Spleen (tissue), 11 donors: ENCODE data around the gene IQSEC1. TPM values are rescaled to one million over a fixed set of nuclear protein-coding genes. Genes with fewer than 3 reads are reported as not detected.

Experiments
- DNase-seq: peaks from one replicate; pipeline ENCODE4 v3.0.0-alpha.2; 2020
- H3K27ac ChIP-seq, 8 donors: fragments of 200-600 bp; sonication (generic) in 7 of 8; 1 replicate in 4 of 8; 2 replicates in 4 of 8; pipeline versions ENCODE4 v1.5.0 to v1.8.0; 2016 to 2021; ENCODE audit warnings: inconsistent platforms in 4 of 8, mild to moderate bottlenecking in 4 of 8, moderate library complexity in 1 of 8
- H3K27me3 ChIP-seq, 7 donors: fragments of 200-600 bp; sonication (generic) in 6 of 7; replicated peaks in 1 of 7; 1 replicate in 4 of 7; 2 replicates in 3 of 7; pipeline versions ENCODE4 v1.5.0 to v1.8.0; 2016 to 2021; ENCODE audit warnings: inconsistent platforms in 3 of 7, mild to moderate bottlenecking in 1 of 7
- H3K36me3 ChIP-seq, 6 donors: fragments of 200-600 bp; sonication (generic) in 5 of 6; 1 replicate in 4 of 6; 2 replicates in 2 of 6; pipeline versions ENCODE4 v1.5.0 to v1.8.0; 2016 to 2021; ENCODE audit warnings: inconsistent platforms in 2 of 6
- H3K4me1 ChIP-seq, 6 donors: fragments of 200-600 bp; sonication (generic) in 5 of 6; 1 replicate in 3 of 6; 2 replicates in 3 of 6; pipeline versions ENCODE4 v1.5.0 to v1.8.0; 2016 to 2021; ENCODE audit warnings: inconsistent platforms in 3 of 6
- H3K4me3 ChIP-seq, 8 donors: fragments of 200-600 bp; sonication (generic) in 7 of 8; 1 replicate in 4 of 8; 2 replicates in 4 of 8; pipeline versions ENCODE4 v1.5.0 to v1.8.0; 2016 to 2021; ENCODE audit warnings: inconsistent platforms in 4 of 8, mild to moderate bottlenecking in 4 of 8, moderate library complexity in 2 of 8
- H3K9me3 ChIP-seq, 8 donors: fragments of 200-600 bp; sonication (generic) in 7 of 8; 1 replicate in 4 of 8; 2 replicates in 4 of 8; pipeline versions ENCODE4 v1.5.0 to v1.8.0; 2016 to 2021; ENCODE audit warnings: inconsistent platforms in 4 of 8
- POLR2A ChIP-seq, 3 donors: fragments of 450-650 bp; IDR thresholded peaks; one replicate each; pipeline ENCODE4 v1.5.1; 2017; ENCODE audit warnings: antibody characterized with exemption in 3 of 3, mild to moderate bottlenecking in 1 of 3
- POLR2AphosphoS5 ChIP-seq, 3 donors: sonication (generic); formaldehyde crosslinking; IDR thresholded peaks; one replicate each; pipeline ENCODE4 v1.5.1; 2017; ENCODE audit warnings: antibody characterized with exemption in 3 of 3
- WGBS, 5 donors: extraction: QIAGEN DNeasy Blood & Tissue Kit in 3 of 5; methylation state at CpG; one replicate each; pipeline versions ENCODE4 v1.1.5 to v1.1.7; 2013 to 2018; 5-methylcytosine and 5-hydroxymethylcytosine counted together
- intact Hi-C: fragments of 100-400 bp; cut with DNase I; formaldehyde crosslinking; loops from one replicate; pipeline ENCODE4 v1.15.0; 2023; ENCODE audit warnings: low total_unique reads
- polyA plus RNA-seq, 3 donors: library from polyadenylated mRNA; stranded (reverse); fragments of 200-250 nt; gene quantifications; one replicate each; pipeline ENCODE4 v1.2.1, GENCODE V29; 2013
- total RNA-seq, 7 donors: library from RNA; depleted of rRNA in 3 of 7; stranded (reverse); fragments of >200 nt in 3 of 7; fragmentation: NEBNext Ultra II Directional in 4 of 7; extraction: Animal tissue kit (Norgen Biotek cat#: 25700) in 4 of 7; gene quantifications; one replicate each; pipeline versions ENCODE4 v1.1.0 to v1.2.1, GENCODE V29; 2016 to 2021
- TF ChIP-seq, protein P1 (sequence below), 11 experiments: fragments of 200-600 bp in 7 of 11; fragments of 450-650 bp in 4 of 11; sonication (generic) in 4 of 11; IDR thresholded peaks in 8 of 11; conservative IDR thresholded peaks in 3 of 11; 1 replicate in 7 of 11; 2 replicates in 4 of 11; pipeline versions ENCODE4 v1.4.0 to v1.8.0; 2016 to 2021; ENCODE audit warnings: antibody characterized with exemption in 11 of 11, inconsistent platforms in 4 of 11, mild to moderate bottlenecking in 1 of 11
- donor health status: healthy with polysubstance abuse.
- donor health status: DM: no; HTN: no; CAD: no; lungs with moderate emphysema.
- donor health status: DM: no; HTN: no; CAD: no.
- donor health status: Bipolar disorder and iron deficiency.
- donor health status: healthy.
- donor health status: DM: no; HTN: no; CAD: no.
- donor health status: DM: yes; HTN: yes; CAD: no.

IQSEC1 gene
- total and polyA plus RNA-seq, 10 donors = 23.0 to 170 (median 116) TPM

DNA sequence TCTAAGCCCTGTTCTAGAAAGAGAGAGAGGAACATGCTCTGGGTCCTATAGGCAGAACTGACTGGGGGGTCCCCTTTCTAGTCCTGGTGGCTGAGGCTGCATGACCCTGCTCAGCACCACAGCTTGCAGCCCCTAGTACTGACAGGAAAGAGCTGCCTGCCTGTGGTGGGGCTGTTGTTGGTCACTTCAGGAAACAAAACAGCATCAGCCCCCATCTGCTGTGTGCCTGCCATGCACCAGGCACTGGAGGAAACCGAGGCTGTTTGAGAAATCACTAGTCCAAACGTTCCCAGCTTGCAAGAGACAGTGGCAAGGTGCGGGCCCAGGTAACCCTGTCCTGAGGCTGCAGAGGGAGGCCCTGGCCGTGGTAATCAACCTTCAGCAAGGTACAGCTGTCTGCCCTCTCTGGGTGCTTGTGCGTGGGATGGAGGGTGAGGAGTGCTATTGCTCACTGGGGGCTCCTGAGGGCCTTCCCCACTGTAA is 90.6 kb downstream of the IQSEC1 start:
- Histone ChIP-seq H3K9me3 (no peaks in the 10 kb centered on the region), H3K27ac (peak overlapping the region in 4 of 8 donors; percentile 9 to 63 (median 25)), H3K27me3 (no peaks in the 10 kb centered on the region), H3K4me1 (peaks cover 20 to 96% (median 58%) of the 10 kb centered on the region in 6 donors), H3K36me3 (peaks cover 0 to 67% (median 16%) of the 10 kb centered on the region in 6 donors), H3K4me3 (no peak overlapping the region)
- DNase-seq = peak; percentile 71
- TF ChIP-seq, protein P1, sequence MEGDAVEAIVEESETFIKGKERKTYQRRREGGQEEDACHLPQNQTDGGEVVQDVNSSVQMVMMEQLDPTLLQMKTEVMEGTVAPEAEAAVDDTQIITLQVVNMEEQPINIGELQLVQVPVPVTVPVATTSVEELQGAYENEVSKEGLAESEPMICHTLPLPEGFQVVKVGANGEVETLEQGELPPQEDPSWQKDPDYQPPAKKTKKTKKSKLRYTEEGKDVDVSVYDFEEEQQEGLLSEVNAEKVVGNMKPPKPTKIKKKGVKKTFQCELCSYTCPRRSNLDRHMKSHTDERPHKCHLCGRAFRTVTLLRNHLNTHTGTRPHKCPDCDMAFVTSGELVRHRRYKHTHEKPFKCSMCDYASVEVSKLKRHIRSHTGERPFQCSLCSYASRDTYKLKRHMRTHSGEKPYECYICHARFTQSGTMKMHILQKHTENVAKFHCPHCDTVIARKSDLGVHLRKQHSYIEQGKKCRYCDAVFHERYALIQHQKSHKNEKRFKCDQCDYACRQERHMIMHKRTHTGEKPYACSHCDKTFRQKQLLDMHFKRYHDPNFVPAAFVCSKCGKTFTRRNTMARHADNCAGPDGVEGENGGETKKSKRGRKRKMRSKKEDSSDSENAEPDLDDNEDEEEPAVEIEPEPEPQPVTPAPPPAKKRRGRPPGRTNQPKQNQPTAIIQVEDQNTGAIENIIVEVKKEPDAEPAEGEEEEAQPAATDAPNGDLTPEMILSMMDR (IDR thresholded peaks at IDR 0.05 in 8 of 11, conservative IDR thresholded peaks at IDR 0.05 in 3 of 11) = no peak
- TF ChIP-seq POLR2AphosphoS5 (IDR thresholded peaks at IDR 0.05) = peak in 1 of 3 donors; percentile 20
- 36 to 46% (median 41%) methylated on average over 4 to 5 of the region's 5 CpGs for WGBS, 5 donors
- intact Hi-C loops = loop anchor here (10.0 kb wide), 1 partner anchor 78 kb away; no protein-coding TSS in a partner anchor

DNA sequence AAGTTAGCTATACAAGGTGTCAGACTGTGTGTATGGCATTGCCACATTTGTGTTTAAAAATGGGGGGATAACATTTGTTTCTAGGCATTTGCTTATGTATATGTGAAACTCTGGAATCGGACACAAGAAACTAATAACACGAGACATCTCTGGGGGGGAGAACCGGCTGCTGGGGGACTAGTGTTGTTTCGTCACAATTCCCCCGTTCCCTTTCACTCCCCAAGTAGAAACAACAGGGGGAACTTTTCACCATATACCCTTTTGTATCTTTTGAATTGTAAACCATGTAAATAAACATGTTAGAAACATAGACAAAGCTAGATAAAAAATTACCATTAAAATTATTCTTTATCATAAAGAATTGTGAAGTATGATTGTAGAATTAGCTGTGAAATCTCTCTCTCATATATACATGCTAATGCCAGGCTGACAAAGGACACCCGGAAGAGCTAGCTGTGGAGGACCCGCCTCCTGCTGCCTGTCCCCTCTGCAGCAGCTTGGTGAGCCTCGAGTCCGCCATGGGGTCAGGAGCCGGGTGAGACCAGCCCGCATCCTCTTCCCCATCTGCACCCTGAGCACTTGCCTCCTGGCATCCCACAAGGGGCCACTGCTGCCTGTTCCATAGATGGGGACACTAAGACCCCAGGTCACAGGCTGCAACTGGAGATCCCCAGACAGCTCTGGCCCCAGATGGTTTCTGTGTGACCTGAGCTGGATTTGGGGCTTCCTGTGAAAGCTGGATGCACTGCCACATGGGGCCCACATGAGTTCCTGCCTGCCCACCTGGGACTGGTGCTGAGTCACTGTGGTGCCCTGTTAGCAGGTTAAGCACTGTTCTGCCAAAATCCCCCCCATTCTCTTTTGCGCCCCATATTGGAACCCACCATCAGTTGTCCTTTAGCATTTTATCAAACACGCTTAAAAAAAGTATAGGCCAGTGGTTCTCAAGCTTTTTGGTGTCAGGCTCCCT is 91.6 kb downstream of the IQSEC1 start:
- peak overlapping the region in 1 of 8 donors; percentile 63 for H3K27ac ChIP-seq
- H3K27me3 ChIP-seq = no peaks in the 10 kb centered on the region
- peaks cover 20 to 94% (median 53%) of the 10 kb centered on the region in 6 donors for H3K4me1 ChIP-seq
- DNase-seq = peak; percentile 72
- H3K4me3 ChIP-seq = no peak overlapping the region
- WGBS, 5 donors = 64 to 74% (median 71%) methylated on average over 13 of the region's 13 CpGs
- TF ChIP-seq, protein P1 (IDR thresholded peaks at IDR 0.05 in 8 of 11, conservative IDR thresholded peaks at IDR 0.05 in 3 of 11) = no peak
- TF ChIP-seq POLR2A (IDR thresholded peaks at IDR 0.05) = no peak
- peak; percentile 14 to 44 (median 30) for TF ChIP-seq POLR2AphosphoS5 (IDR thresholded peaks at IDR 0.05)
- intact Hi-C loops = loop anchor here (10.0 kb wide), 1 partner anchor 77 kb away; no protein-coding TSS in a partner anchor
- peaks cover 0 to 67% (median 14%) of the 10 kb centered on the region in 6 donors for H3K36me3 ChIP-seq
- H3K9me3 ChIP-seq = no peaks in the 10 kb centered on the region

DNA sequence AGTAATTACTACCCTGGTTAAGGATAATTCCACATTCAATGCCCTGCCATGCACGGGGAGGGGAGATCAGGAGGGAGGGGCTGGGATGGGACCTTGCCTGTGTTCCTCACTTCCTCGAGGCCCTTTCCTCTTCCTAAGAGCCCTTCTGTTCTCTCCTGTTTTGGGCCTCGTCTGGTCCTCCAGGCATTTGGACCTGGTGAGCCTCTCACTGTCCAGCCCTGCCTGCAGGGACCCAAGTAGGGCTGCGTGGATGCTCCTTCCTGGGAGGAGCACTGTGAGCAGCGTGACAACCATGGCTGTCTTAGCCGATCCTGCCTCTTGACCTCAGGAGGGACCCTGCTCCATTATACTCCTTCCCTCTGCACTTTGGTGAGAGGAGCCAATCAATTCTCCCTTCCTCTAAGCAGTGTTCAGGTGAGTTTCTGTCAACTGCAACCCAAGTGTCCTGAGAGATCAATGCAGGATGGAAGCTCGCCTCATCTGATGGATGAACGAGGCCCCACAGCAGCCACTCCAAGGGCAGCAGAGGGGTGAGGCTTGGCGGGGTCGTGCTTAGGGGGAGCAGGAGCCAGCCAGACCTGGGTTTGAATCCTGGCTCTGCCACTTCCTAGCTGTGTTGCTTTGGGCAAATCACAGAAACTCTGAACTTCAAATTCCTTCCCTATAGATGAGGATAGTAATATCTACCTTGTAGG is 92.5 kb downstream of the IQSEC1 start:
- intact Hi-C loops = loop anchor here (10.0 kb wide), 1 partner anchor 76 kb away; no protein-coding TSS in a partner anchor
- DNase-seq = peak; percentile 59

More for the DNA sequence above, 92.5 kb downstream of the IQSEC1 start:
- Histone ChIP-seq H3K4me1 (peaks cover 20 to 94% (median 47%) of the 10 kb centered on the region in 6 donors), H3K36me3 (peaks cover 0 to 68% (median 12%) of the 10 kb centered on the region in 6 donors), H3K9me3 (no peaks in the 10 kb centered on the region), H3K27me3 (no peaks in the 10 kb centered on the region), H3K27ac (no peak overlapping the region), H3K4me3 (no peak overlapping the region)
- 76 to 93% (median 83%) methylated on average over 10 of the region's 10 CpGs for WGBS, 5 donors
- TF ChIP-seq POLR2AphosphoS5 (IDR thresholded peaks at IDR 0.05) = peak in 2 of 3 donors; percentile 13 to 37
- TF ChIP-seq, protein P1 (IDR thresholded peaks at IDR 0.05 in 8 of 11, conservative IDR thresholded peaks at IDR 0.05 in 3 of 11) = no peak
